ENCODE data around the gene C12orf60.

- TF ChIP-seq, protein P1, sequence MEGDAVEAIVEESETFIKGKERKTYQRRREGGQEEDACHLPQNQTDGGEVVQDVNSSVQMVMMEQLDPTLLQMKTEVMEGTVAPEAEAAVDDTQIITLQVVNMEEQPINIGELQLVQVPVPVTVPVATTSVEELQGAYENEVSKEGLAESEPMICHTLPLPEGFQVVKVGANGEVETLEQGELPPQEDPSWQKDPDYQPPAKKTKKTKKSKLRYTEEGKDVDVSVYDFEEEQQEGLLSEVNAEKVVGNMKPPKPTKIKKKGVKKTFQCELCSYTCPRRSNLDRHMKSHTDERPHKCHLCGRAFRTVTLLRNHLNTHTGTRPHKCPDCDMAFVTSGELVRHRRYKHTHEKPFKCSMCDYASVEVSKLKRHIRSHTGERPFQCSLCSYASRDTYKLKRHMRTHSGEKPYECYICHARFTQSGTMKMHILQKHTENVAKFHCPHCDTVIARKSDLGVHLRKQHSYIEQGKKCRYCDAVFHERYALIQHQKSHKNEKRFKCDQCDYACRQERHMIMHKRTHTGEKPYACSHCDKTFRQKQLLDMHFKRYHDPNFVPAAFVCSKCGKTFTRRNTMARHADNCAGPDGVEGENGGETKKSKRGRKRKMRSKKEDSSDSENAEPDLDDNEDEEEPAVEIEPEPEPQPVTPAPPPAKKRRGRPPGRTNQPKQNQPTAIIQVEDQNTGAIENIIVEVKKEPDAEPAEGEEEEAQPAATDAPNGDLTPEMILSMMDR (IDR thresholded peaks at IDR 0.05), result no peak
- no peak for TF ChIP-seq POLR2A (IDR thresholded peaks at IDR 0.05)
These were observed 23.6 kb downstream of the C12orf60 start for GRCh38 chr12:14827043-14827442.
